ENCODE measurements around the gene SNPH.

SNPH gene

GRCh38 chr20:1291191-1291741 is 25.2 kb downstream of the SNPH start:
- Histone ChIP-seq H3K4me1 (ENCODE audit: control insufficient read depth, insufficient read depth, low read length) (peaks cover 5% of the 10 kb centered on the region; the same call in 1 of the 2 replicates), H3K9ac (ENCODE audit: low read length) (no peak overlapping the region), H3K4me3 (ENCODE audit: low read depth, low read length) (no peak overlapping the region), H3K9me3 (ENCODE audit: control insufficient read depth, insufficient read depth, low read depth, low read length) (no peaks in the 10 kb centered on the region), H3K36me3 (ENCODE audit: control insufficient read depth, insufficient read depth, low read length) (no peaks in the 10 kb centered on the region), H3K27me3 (ENCODE audit: control insufficient read depth, insufficient read depth, low read length) (no peaks in the 10 kb centered on the region), H3K27ac (ENCODE audit: low read depth, low read length) (no peak overlapping the region)

- no peaks in the 10 kb centered on the region for H3K9me3 ChIP-seq (ENCODE audit: control insufficient read depth, insufficient read depth, low read depth, low read length)
- H3K27ac ChIP-seq (ENCODE audit: low read depth, low read length): no peak overlapping the region
- no peak overlapping the region for H3K4me3 ChIP-seq (ENCODE audit: low read depth, low read length)
- H3K36me3 ChIP-seq (ENCODE audit: control insufficient read depth, insufficient read depth, low read length): no peaks in the 10 kb centered on the region
- peaks cover 5% of the 10 kb centered on the region; the same call in 1 of the 2 replicates for H3K4me1 ChIP-seq (ENCODE audit: control insufficient read depth, insufficient read depth, low read length)
- H3K9ac ChIP-seq (ENCODE audit: low read length): no peak overlapping the region
- no peaks in the 10 kb centered on the region for H3K27me3 ChIP-seq (ENCODE audit: control insufficient read depth, insufficient read depth, low read length)
Measured at GRCh38 chr20:1292620-1293019, 26.5 kb downstream of the SNPH start.

GRCh38 chr20:1293641-1294379 is 27.7 kb downstream of the SNPH start:
- Histone ChIP-seq H3K36me3 (ENCODE audit: control insufficient read depth, insufficient read depth, low read length) (no peaks in the 10 kb centered on the region), H3K9me3 (ENCODE audit: control insufficient read depth, insufficient read depth, low read depth, low read length) (no peaks in the 10 kb centered on the region), H3K4me3 (ENCODE audit: low read depth, low read length) (no peak overlapping the region), H3K9ac (ENCODE audit: low read length) (no peak overlapping the region), H3K27ac (ENCODE audit: low read depth, low read length) (no peak overlapping the region), H3K4me1 (ENCODE audit: control insufficient read depth, insufficient read depth, low read length) (peaks cover 5% of the 10 kb centered on the region; the same call in 1 of the 2 replicates), H3K27me3 (ENCODE audit: control insufficient read depth, insufficient read depth, low read length) (no peaks in the 10 kb centered on the region)

DNA sequence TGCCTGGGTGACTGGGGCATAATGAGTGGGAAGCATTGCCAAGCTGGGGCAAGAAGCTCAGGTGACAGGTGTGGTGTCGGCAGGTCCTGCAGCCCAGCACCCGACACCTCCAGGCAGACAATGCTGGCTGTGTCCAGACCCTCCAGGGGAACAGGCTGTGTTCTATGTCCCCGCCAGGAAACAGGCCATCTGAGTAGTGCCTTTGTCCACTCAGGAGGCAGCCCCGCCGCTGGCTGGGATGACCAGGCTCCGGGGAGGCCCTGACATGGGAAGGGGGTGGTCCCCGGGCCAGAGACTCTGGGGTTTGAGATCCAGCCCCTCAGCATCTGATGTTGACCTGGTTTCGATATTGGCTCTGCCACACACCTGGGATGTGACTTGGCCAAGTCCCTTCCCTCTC is 28.4 kb downstream of the SNPH start:
- H3K4me1 ChIP-seq (ENCODE audit: control insufficient read depth, insufficient read depth, low read length): peaks cover 5% of the 10 kb centered on the region; the same call in 1 of the 2 replicates
- no peak overlapping the region for H3K9ac ChIP-seq (ENCODE audit: low read length)
- H3K27ac ChIP-seq (ENCODE audit: low read depth, low read length): no peak overlapping the region
- no peak overlapping the region for H3K4me3 ChIP-seq (ENCODE audit: low read depth, low read length)
- no peaks in the 10 kb centered on the region for H3K27me3 ChIP-seq (ENCODE audit: control insufficient read depth, insufficient read depth, low read length)
- no peaks in the 10 kb centered on the region for H3K36me3 ChIP-seq (ENCODE audit: control insufficient read depth, insufficient read depth, low read length)
- H3K9me3 ChIP-seq (ENCODE audit: control insufficient read depth, insufficient read depth, low read depth, low read length): no peaks in the 10 kb centered on the region

DNA sequence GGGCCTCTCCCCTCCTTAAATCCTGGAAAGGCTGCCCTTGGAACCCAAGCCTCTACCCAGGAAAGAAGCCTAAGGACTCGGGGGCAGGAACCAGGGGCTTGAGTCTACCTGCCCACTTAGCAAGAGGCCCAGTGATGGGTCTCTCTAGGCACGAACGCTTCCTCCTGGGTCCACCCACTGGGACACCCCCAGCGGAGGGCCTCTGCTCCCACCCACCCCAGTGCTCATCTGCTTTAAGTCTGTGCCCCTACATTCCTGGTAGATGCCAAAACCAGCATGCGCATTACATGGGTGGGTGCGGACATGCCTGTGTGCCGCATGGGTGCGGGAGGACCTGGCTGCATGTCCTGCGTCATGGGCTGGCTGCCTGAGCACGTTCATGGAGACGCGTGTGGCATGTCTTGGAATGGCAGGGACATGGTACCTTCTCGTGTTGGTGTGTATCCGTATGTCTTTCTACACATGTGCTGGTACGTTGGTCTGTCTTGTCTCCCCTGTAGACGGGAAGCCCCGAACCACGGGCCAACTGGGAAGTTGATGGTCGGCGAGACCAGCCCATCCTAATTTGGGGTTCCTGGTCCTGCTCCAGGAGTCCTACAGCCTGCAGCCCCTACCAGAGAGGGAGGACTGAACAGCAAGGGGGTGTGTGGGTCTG is 29.3 kb downstream of the SNPH start:
- no peak overlapping the region for H3K27ac ChIP-seq (ENCODE audit: low read depth, low read length)
- no peak overlapping the region for H3K9ac ChIP-seq (ENCODE audit: low read length)
- H3K36me3 ChIP-seq (ENCODE audit: control insufficient read depth, insufficient read depth, low read length): no peaks in the 10 kb centered on the region
- no peaks in the 10 kb centered on the region for H3K27me3 ChIP-seq (ENCODE audit: control insufficient read depth, insufficient read depth, low read length)
- H3K4me3 ChIP-seq (ENCODE audit: low read depth, low read length): no peak overlapping the region
- no peaks in the 10 kb centered on the region for H3K9me3 ChIP-seq (ENCODE audit: control insufficient read depth, insufficient read depth, low read depth, low read length)
- H3K4me1 ChIP-seq (ENCODE audit: control insufficient read depth, insufficient read depth, low read length): peaks cover 5% of the 10 kb centered on the region; the same call in 1 of the 2 replicates

- Histone ChIP-seq H3K27ac (ENCODE audit: low read depth, low read length) (no peak overlapping the region), H3K9ac (ENCODE audit: low read length) (no peak overlapping the region), H3K27me3 (ENCODE audit: control insufficient read depth, insufficient read depth, low read length) (no peaks in the 10 kb centered on the region), H3K9me3 (ENCODE audit: control insufficient read depth, insufficient read depth, low read depth, low read length) (no peaks in the 10 kb centered on the region), H3K36me3 (ENCODE audit: control insufficient read depth, insufficient read depth, low read length) (no peaks in the 10 kb centered on the region), H3K4me3 (ENCODE audit: low read depth, low read length) (no peak overlapping the region), H3K4me1 (ENCODE audit: control insufficient read depth, insufficient read depth, low read length) (peaks cover 8% of the 10 kb centered on the region)
Measured at GRCh38 chr20:1296117-1296610, 30.1 kb downstream of the SNPH start.

- no peak overlapping the region for H3K9ac ChIP-seq (ENCODE audit: low read length)
- H3K9me3 ChIP-seq (ENCODE audit: control insufficient read depth, insufficient read depth, low read depth, low read length): no peaks in the 10 kb centered on the region
- H3K27me3 ChIP-seq (ENCODE audit: control insufficient read depth, insufficient read depth, low read length): no peaks in the 10 kb centered on the region
- peaks cover 9% of the 10 kb centered on the region for H3K4me1 ChIP-seq (ENCODE audit: control insufficient read depth, insufficient read depth, low read length)
- no peaks in the 10 kb centered on the region for H3K36me3 ChIP-seq (ENCODE audit: control insufficient read depth, insufficient read depth, low read length)
- no peak overlapping the region for H3K27ac ChIP-seq (ENCODE audit: low read depth, low read length)
- H3K4me3 ChIP-seq (ENCODE audit: low read depth, low read length): no peak overlapping the region
Measured at GRCh38 chr20:1296922-1297321, 30.8 kb downstream of the SNPH start.

DNA sequence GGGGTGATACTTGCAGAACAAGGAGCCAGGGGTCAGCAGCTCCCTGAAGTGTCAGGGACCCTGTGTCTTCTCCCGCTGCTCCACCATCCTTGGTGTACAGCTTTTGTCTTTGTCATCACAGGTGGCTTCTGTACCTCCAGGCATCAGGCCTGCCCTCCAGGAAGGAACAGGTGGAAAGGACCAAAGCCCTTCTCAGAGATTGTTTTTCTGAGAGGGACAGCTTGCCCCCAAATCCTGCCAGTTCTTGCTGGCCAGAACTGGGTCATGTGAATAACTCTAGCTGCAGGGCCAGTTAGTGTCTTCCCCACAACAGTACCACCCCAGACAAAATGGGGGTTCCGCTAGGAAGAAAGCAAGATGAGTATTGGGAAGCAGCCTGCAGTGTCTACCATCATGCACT is 31.4 kb downstream of the SNPH start:
- no peak overlapping the region for H3K4me3 ChIP-seq (ENCODE audit: low read depth, low read length)
- no peaks in the 10 kb centered on the region for H3K36me3 ChIP-seq (ENCODE audit: control insufficient read depth, insufficient read depth, low read length)
- H3K27ac ChIP-seq (ENCODE audit: low read depth, low read length): no peak overlapping the region
- no peak overlapping the region for H3K9ac ChIP-seq (ENCODE audit: low read length)
- peaks cover 9% of the 10 kb centered on the region for H3K4me1 ChIP-seq (ENCODE audit: control insufficient read depth, insufficient read depth, low read length)
- H3K9me3 ChIP-seq (ENCODE audit: control insufficient read depth, insufficient read depth, low read depth, low read length): no peaks in the 10 kb centered on the region
- H3K27me3 ChIP-seq (ENCODE audit: control insufficient read depth, insufficient read depth, low read length): no peaks in the 10 kb centered on the region

- no peak overlapping the region for H3K27ac ChIP-seq (ENCODE audit: low read depth, low read length)
- H3K36me3 ChIP-seq (ENCODE audit: control insufficient read depth, insufficient read depth, low read length): no peaks in the 10 kb centered on the region
- H3K4me3 ChIP-seq (ENCODE audit: low read depth, low read length): no peak overlapping the region
- no peaks in the 10 kb centered on the region for H3K9me3 ChIP-seq (ENCODE audit: control insufficient read depth, insufficient read depth, low read depth, low read length)
- no peak overlapping the region for H3K9ac ChIP-seq (ENCODE audit: low read length)
- peaks cover 9% of the 10 kb centered on the region for H3K4me1 ChIP-seq (ENCODE audit: control insufficient read depth, insufficient read depth, low read length)
- no peaks in the 10 kb centered on the region for H3K27me3 ChIP-seq (ENCODE audit: control insufficient read depth, insufficient read depth, low read length)
Measured at GRCh38 chr20:1298166-1298565, 32.1 kb downstream of the SNPH start.

DNA sequence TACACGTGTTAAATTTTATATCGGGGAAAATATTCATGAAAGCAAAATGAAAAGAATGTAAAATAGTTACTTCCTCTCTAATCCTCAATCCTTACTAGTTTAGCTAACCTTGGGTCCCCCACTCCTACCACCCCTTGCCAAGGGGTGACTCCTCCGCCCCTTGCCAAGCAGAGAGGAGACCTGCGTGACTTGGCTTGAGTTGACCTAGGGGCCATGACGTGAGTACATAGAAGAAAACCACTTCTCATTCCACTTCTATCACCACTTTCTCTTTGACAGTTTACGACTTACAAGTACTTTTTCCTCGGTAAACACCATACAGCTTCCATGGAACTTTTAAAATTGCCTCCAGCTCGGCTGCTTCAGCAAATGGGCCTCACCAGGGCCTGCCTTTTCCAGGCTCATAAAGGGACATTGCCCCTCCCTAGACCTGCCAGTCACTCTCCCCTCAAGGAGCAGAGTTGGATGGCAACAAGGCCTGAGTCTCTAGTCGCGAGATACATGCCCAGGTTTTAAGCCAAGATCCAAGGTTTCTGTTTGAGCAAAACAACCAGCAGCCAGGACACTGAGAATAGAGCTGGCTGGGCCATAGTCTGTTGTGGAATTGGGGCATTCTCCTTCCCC is 32.9 kb downstream of the SNPH start:
- no peak overlapping the region for H3K4me3 ChIP-seq (ENCODE audit: low read depth, low read length)
- H3K9me3 ChIP-seq (ENCODE audit: control insufficient read depth, insufficient read depth, low read depth, low read length): no peaks in the 10 kb centered on the region
- H3K4me1 ChIP-seq (ENCODE audit: control insufficient read depth, insufficient read depth, low read length): peaks cover 9% of the 10 kb centered on the region
- H3K9ac ChIP-seq (ENCODE audit: low read length): no peak overlapping the region
- no peaks in the 10 kb centered on the region for H3K27me3 ChIP-seq (ENCODE audit: control insufficient read depth, insufficient read depth, low read length)
- H3K36me3 ChIP-seq (ENCODE audit: control insufficient read depth, insufficient read depth, low read length): no peaks in the 10 kb centered on the region
- H3K27ac ChIP-seq (ENCODE audit: low read depth, low read length): no peak overlapping the region

GRCh38 chr20:1299522-1299921 is 33.4 kb downstream of the SNPH start:
- Histone ChIP-seq H3K27ac (ENCODE audit: low read depth, low read length) (no peak overlapping the region), H3K9ac (ENCODE audit: low read length) (no peak overlapping the region), H3K4me3 (ENCODE audit: low read depth, low read length) (no peak overlapping the region), H3K9me3 (ENCODE audit: control insufficient read depth, insufficient read depth, low read depth, low read length) (no peaks in the 10 kb centered on the region), H3K27me3 (ENCODE audit: control insufficient read depth, insufficient read depth, low read length) (no peaks in the 10 kb centered on the region), H3K4me1 (ENCODE audit: control insufficient read depth, insufficient read depth, low read length) (peaks cover 9% of the 10 kb centered on the region), H3K36me3 (ENCODE audit: control insufficient read depth, insufficient read depth, low read length) (no peaks in the 10 kb centered on the region)
